ENCODE results near the gene CCDC92B.
"Not testable (repeated sequence)": the region's sequence is repeated elsewhere in the genome, so short reads cannot be mapped to it uniquely, and the experiment has no call there.

Gene CCDC92B

GRCh38 chr17:2688351-2689342 is 60.8 kb downstream of the CCDC92B start:
- DNase-seq, result no peak

- no peak for DNase-seq
Measured at GRCh38 chr17:2687074-2687418, 62.4 kb downstream of the CCDC92B start.

GRCh38 chr17:2685696-2686095 is 63.8 kb downstream of the CCDC92B start:
- DNase-seq, result no peak

GRCh38 chr17:2684549-2684948 is 64.9 kb downstream of the CCDC92B start:
- DNase-seq, result no peak

GRCh38 chr17:2683912-2684311 is 65.5 kb downstream of the CCDC92B start:
- no peak for DNase-seq

- DNase-seq, result no peak
Measured at GRCh38 chr17:2682176-2682938, 67.1 kb downstream of the CCDC92B start.

- no peak for DNase-seq
Measured at GRCh38 chr17:2681650-2682049, 67.8 kb downstream of the CCDC92B start.

GRCh38 chr17:2680961-2681360 is 68.5 kb downstream of the CCDC92B start:
- DNase-seq, result no peak

- DNase-seq, result not testable (repeated sequence)
Measured at GRCh38 chr17:2679247-2679646, 70.2 kb downstream of the CCDC92B start.
